ENCODE measurements around the gene NOL11. TPM values are rescaled to one million over a fixed set of nuclear protein-coding genes. Genes with fewer than 3 reads are reported as not detected.
A peak's percentile ranks its signal among the peaks of the same experiment; 100 is the strongest.

NOL11 gene
- total RNA-seq (ENCODE audit: low replicate concordance) = 60.0 and 90.4 TPM in 2 replicates

GRCh38 chr17:67717624-67718324 is at the start of gene NOL11:
TSS of gene NOL11 (plus strand) at chr17:67717936. CDS start at chr17:67717948, 12 bp downstream.
- Histone ChIP-seq H4K20me1 (ENCODE audit: low read depth) (peaks cover 11% of the 10 kb centered on the region), H3K79me2 (ENCODE audit: low read depth) (peaks cover 39% of the 10 kb centered on the region)
- DNase-seq (ENCODE audit: low spot score) = peak; percentile 99

GRCh38 chr17:67671493-67671892 is 46.2 kb upstream of the NOL11 start:
- no peaks in the 10 kb centered on the region for H3K27me3 Mint-ChIP-seq (ENCODE audit: insufficient read depth, low read depth)
- Histone ChIP-seq H3K9me3 (ENCODE audit: low read depth) (no peaks in the 10 kb centered on the region), H3K27me3 (no peaks in the 10 kb centered on the region), H3K4me1 (no peaks in the 10 kb centered on the region), H3K4me3 (no peak overlapping the region), H2AFZ (replicated peaks) (no peak overlapping the region), H3K36me3 (no peaks in the 10 kb centered on the region), H3F3A (ENCODE audit: low read depth) (no peaks in the 10 kb centered on the region), H4K20me1 (ENCODE audit: low read depth) (no peaks in the 10 kb centered on the region), H3K4me2 (no peak overlapping the region), H3K9ac (no peak overlapping the region), H3K27ac (no peak overlapping the region), H3K79me2 (ENCODE audit: low read depth) (no peaks in the 10 kb centered on the region)
- peak overlapping the region; percentile 25 for H3K27ac Mint-ChIP-seq
- no peak overlapping the region for H3K4me3 Mint-ChIP-seq
- H3K36me3 Mint-ChIP-seq = no peaks in the 10 kb centered on the region
- H3K9me3 Mint-ChIP-seq = no peaks in the 10 kb centered on the region
- no peak for TF ChIP-seq EZH2 (IDR thresholded peaks at IDR 0.05)
- TF ChIP-seq EZH2phosphoT487 (IDR thresholded peaks at IDR 0.05) = no peak
- no peak for TF ChIP-seq CTCF (IDR thresholded peaks at IDR 0.05)
- H3K4me1 Mint-ChIP-seq = no peaks in the 10 kb centered on the region
- DNase-seq (ENCODE audit: low spot score) = no peak

More at GRCh38 chr17:67717624-67718324, at the start of gene NOL11:
- Mint-ChIP-seq H3K4me1 (peaks cover 6% of the 10 kb centered on the region), H3K9me3 (peaks cover 6% of the 10 kb centered on the region), H3K36me3 (peaks cover 2% of the 10 kb centered on the region), H3K27ac (peak within 1 kb of the TSS; percentile 99), H3K27me3 (ENCODE audit: insufficient read depth, low read depth) (peaks cover 2% of the 10 kb centered on the region), H3K4me3 (peak within 1 kb of the TSS; percentile 100)
- Histone ChIP-seq H3K36me3 (peaks cover 23% of the 10 kb centered on the region), H3K4me2 (peak within 1 kb of the TSS; percentile 96), H3K27ac (peak within 1 kb of the TSS; percentile 89), H3K9me3 (ENCODE audit: low read depth) (peaks cover 8% of the 10 kb centered on the region), H2AFZ (replicated peaks) (peak within 1 kb of the TSS; percentile 67), H3K9ac (peak within 1 kb of the TSS; percentile 98), H3F3A (ENCODE audit: low read depth) (peaks cover 12% of the 10 kb centered on the region), H3K4me3 (peak within 1 kb of the TSS; percentile 82), H3K27me3 (no peaks in the 10 kb centered on the region), H3K4me1 (peaks cover 18% of the 10 kb centered on the region)
- no peak for TF ChIP-seq EZH2 (IDR thresholded peaks at IDR 0.05)
- peak; percentile 85 for TF ChIP-seq CTCF (IDR thresholded peaks at IDR 0.05)
- no peak for TF ChIP-seq EZH2phosphoT487 (IDR thresholded peaks at IDR 0.05)

- Mint-ChIP-seq H3K36me3 (no peaks in the 10 kb centered on the region), H3K4me1 (no peaks in the 10 kb centered on the region), H3K4me3 (no peak overlapping the region), H3K27ac (no peak overlapping the region), H3K27me3 (ENCODE audit: insufficient read depth, low read depth) (no peaks in the 10 kb centered on the region), H3K9me3 (no peaks in the 10 kb centered on the region)
- Histone ChIP-seq H3K27me3 (no peaks in the 10 kb centered on the region), H3F3A (ENCODE audit: low read depth) (no peaks in the 10 kb centered on the region), H3K79me2 (ENCODE audit: low read depth) (no peaks in the 10 kb centered on the region), H4K20me1 (ENCODE audit: low read depth) (no peaks in the 10 kb centered on the region), H3K4me3 (no peak overlapping the region), H2AFZ (replicated peaks) (no peak overlapping the region), H3K4me2 (no peak overlapping the region), H3K4me1 (no peaks in the 10 kb centered on the region), H3K9ac (no peak overlapping the region), H3K36me3 (no peaks in the 10 kb centered on the region), H3K9me3 (ENCODE audit: low read depth) (no peaks in the 10 kb centered on the region), H3K27ac (no peak overlapping the region)
- DNase-seq (ENCODE audit: low spot score) = no peak
- TF ChIP-seq CTCF (IDR thresholded peaks at IDR 0.05) = no peak
- TF ChIP-seq EZH2 (IDR thresholded peaks at IDR 0.05) = no peak
- TF ChIP-seq EZH2phosphoT487 (IDR thresholded peaks at IDR 0.05) = no peak
Measured at GRCh38 chr17:67672592-67673335, 45.0 kb upstream of the NOL11 start.
